Limb (tissue), 2 donors: ENCODE measurements around the gene EFL1.

Experiments
- DNase-seq, 2 donors: peaks; one replicate each; pipeline ENCODE4 v3.0.0-alpha.2; 2016; ENCODE audit errors: extremely low spot score in 2 of 2

The EFL1 gene

DNA sequence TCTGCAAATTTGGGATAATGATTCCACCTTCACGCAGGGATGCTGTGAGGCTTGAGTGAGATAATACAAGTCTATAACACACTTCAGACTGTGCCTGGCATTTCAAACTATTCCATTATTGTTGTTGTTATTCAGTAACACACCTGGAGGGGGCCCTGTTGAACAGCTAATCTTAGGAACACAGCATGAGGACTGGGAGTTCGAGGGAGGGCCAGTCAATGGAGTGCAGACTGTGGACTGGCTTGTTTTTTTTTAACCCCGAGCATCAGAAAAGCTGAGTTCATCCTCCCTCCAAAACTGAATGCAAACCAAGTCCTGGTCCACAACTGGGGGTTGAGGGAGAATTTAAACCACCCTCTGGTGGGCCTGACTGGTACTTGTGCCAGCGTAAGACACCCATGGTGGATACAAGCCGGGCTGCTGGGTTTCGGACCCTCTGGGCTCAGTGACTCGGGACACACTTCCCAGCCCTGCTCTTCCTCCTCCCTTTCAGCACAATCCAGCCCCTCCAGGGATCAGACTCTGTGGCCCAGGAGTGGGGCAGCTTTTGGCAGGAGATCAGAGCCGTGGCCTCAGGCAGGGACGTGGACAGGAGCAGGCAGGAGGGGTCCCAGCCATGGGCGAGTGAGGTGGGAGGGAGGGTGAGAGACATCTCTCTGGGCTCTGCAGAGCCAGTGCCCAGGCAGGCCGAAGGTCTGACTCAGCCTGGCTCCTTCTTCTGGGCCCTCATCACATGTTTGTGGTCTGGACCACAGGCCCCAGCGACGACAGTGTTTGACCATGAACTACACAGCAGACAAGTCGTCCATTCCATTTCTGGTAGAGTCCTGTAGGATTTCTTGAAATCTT, 180.4 kb downstream of the EFL1 start:
- DNase-seq: no peak

DNA sequence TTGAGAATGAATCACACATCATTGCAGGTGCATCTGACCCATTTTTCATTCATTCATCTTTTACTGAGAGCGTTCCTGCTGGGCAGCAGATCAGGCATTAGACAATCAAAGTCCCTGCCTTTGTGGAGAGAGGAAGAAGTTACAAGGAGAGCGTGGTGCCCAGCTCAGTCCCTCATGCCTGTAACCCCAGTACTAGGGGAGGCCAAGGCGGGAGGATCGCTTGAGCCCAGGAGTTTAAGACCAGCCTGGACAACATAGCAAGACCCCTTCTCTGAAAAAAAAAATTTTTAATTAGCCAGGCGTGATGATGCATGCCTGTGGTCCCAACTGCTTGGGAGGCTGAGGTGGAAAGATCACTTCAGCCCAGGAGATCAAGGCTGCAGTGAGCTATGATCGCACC, 181.8 kb downstream of the EFL1 start:
- no peak for DNase-seq
